ENCODE data around the gene EDNRB.

- TF ChIP-seq CTCF (IDR thresholded peaks at IDR 0.05) (no peak), POLR2A (IDR thresholded peaks at IDR 0.05) (no peak)
These were observed 27.1 kb downstream of the EDNRB start for GRCh38 chr13:77891486-77891885.

Measured in Peyer's patch (tissue), 4 donors.